ENCODE results near the gene MROH7. TPM values are rescaled to one million over a fixed set of nuclear protein-coding genes. Genes with fewer than 3 reads are reported as not detected.

MROH7 gene
- total RNA-seq: 1.3 and 2.5 TPM in 2 replicates

DNA sequence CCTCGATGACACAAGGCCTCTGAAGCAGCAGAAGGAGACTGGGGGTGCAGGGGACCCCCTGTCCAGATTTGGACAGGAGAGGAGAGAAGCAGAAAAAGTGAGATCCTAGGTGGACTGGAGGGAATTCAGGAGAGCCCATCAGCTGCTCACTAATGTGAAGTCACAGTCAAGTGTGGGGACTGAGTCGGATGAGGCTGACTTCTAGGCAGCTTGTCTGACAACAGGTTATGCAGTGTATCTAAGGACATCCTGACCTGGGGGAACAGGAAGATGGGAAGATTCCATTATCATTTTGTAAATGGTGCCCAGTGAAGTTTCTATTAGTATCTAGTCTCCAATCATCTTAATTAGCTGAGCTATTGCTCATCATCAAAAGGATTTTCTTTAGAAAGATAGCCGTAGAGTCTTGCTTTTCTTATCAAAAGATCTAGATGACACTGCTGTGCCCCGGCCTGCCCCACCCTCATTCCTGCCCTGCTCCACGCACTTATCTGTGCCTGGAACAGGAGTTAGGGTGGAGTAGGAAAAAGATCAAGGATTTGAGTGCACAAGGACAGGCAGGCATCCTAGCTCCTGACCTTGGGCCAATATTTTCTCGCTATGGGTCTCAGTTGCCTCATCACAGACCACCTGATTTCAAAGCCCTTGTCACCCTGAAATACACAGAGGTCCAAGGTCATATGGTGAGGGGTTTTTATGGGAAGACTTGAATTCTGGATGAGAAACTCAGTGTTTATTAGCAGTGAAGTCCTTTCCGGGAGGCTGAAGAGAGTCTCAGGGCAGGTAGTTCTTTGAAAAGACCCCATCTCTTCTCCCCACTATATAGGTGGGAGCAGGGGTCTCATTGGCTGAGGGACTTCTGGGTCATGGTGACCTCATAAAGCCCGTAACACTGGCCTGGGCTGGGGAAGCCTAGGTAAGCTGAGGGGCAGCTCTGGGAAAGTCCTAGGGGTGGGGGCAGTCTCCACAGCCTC, at the start of gene MROH7:
TSS of gene MROH7 (plus strand) at position 924 of the 974 bp plus-strand sequence. CDS start 11,141 bp downstream, outside the sequence.

DNA sequence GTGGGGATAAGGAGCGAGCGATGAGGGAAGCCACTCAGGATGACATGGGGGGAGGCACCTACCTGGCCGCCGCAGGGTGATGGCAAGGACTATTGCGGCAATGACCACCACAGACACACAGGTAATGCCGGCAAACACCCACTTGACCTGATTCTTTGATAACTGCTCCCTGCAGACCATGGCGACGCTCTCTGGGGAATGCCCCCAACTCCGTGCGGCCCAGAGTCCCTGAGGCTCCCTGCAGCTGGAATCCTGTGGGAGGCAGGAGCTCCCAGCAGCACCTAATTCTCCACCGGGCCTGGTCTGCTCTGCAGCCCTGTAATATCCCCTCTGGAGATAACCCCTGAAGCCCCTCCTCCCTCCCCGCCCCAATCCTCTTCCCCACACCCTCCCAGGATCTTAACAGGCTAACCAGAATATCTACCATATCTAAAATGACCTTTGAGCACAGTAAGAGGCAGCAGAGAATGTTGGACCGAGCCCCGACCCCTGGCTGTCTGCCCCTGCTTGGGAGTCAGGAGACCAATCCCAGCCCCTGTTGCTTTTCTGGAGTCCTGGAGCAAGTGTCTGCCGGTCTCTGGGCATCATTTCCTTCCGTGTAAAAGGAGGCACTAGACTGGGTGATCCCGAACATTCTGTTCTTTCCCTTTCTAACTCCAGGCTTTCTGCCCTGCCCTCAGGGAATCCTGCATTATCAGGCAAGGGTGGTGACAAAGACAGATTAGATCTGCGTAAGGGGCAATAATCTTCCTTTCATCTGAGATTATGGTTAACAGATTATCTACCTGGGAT, 18.2 kb upstream of the MROH7 start, which contains the start of gene FAM151A:
TSS of gene FAM151A (minus strand) at position 310 of the 792 bp plus-strand sequence. CDS start at position 180, 130 bp downstream.

DNA sequence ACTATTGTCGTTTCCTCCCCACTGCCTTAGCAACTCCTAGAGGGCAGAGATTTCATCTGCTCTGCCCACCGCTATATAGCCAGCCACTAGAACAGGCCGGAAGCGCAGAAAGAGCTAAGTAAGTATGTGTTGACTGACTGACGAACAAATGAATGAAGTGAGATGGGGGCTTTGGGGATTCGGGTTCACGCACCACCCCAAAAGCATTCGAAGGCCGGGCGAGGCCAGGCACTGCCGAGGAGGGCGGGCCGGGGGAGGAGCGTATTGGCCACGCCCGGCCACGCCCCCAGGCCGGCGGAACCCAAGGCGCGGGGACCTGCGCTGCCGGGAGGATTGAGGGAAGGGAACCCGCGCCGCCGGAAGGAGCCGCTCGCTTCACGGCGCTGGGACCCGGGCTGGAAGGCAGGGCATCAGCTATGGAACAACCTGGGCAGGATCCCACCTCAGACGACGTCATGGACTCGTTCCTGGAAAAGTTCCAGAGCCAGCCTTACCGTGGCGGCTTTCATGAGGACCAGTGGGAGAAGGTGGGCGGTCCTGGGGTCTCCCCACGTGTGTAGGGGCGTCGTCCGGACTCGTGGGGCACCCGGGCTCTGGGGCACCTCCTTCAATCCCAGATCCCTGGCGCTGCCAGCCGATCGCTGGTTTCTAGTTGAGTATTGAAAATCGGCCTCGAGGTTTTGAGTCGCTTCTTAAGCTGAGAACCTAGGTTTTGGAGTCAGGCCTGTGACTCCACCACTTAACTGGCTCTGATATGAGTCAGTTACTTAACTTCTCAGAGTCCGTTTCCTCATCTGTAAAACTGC, 74.1 kb downstream of the MROH7 start, which contains the start of gene TTC4:
TSS of gene TTC4 (plus strand) at position 369 of the 806 bp plus-strand sequence. CDS start at position 417, 48 bp downstream.

Other genes with a start within 250 kb of the MROH7 start
- gene SSBP3, start 235.4 kb upstream of the MROH7 start, total RNA-seq: 15.7 and 20.8 TPM in 2 replicates
- 5.1 and 8.2 TPM in 2 replicates for gene ACOT11, start 93.6 kb upstream of the MROH7 start, total RNA-seq
- not detected in 2 replicates for gene FAM151A, start 18.3 kb upstream of the MROH7 start, total RNA-seq
- 36.8 and 37.6 TPM in 2 replicates for gene TTC4, start 74.1 kb downstream of the MROH7 start, total RNA-seq
- 4.3 and 5.7 TPM in 2 replicates for gene PARS2, start 122.7 kb downstream of the MROH7 start, total RNA-seq
- under 0.01 TPM in 1 of 2 replicates, not detected in the other for gene TTC22, start 159.5 kb downstream of the MROH7 start, total RNA-seq
- 137 and 154 TPM in 2 replicates for gene DHCR24, start 245.4 kb downstream of the MROH7 start, total RNA-seq

Data from articular chondrocyte of knee joint (primary cell).